Activated CD4-positive, alpha-beta T cell treated with anti-CD3 and anti-CD28 coated beads, Interleukin-2, amount 10 ng/mL, durations not matched to agents 24 days and 14 days (primary cell): ENCODE measurements around the gene ALDH16A1. TPM values are rescaled to one million over a fixed set of nuclear protein-coding genes. Genes with fewer than 3 reads are reported as not detected.
A peak's percentile ranks its signal among the peaks of the same experiment; 100 is the strongest.

Experiments used
- DNase-seq: peaks from one replicate; pipeline ENCODE4 v3.0.0; 2022
- H3K27ac Mint-ChIP-seq: one replicate; pipeline ENCODE4 v1.8.0; 2022; ENCODE audit warnings: mild to moderate bottlenecking, mixed read lengths
- H3K27me3 Mint-ChIP-seq: one replicate; pipeline ENCODE4 v1.8.0; 2022; ENCODE audit warnings: mixed read lengths
- H3K36me3 Mint-ChIP-seq: one replicate; pipeline ENCODE4 v1.8.0; 2022; ENCODE audit warnings: low read depth, mild to moderate bottlenecking, mixed read lengths
- H3K4me1 Mint-ChIP-seq: one replicate; pipeline ENCODE4 v1.8.0; 2021; ENCODE audit warnings: mixed read lengths
- H3K4me3 Mint-ChIP-seq: one replicate; pipeline ENCODE4 v1.8.0; 2022; ENCODE audit warnings: mild to moderate bottlenecking, moderate library complexity, mixed read lengths
- H3K9me3 Mint-ChIP-seq: one replicate; pipeline ENCODE4 v1.8.0; 2021; ENCODE audit warnings: mixed read lengths
- intact Hi-C: fragments of 100-400 bp; cut with micrococcal nuclease; formaldehyde crosslinking; loops from one replicate; pipeline ENCODE4 v1.15.1; 2023
- total RNA-seq: library from RNA; stranded (reverse); gene quantifications from 2 replicates; pipeline ENCODE4 v1.2.3, GENCODE V29; 2022

ALDH16A1 gene
- total RNA-seq, result 27.2 and 28.4 TPM in 2 replicates

GRCh38 chr19:49453013-49453756 lies at the start of gene ALDH16A1:
TSS of gene ALDH16A1 (plus strand) at chr19:49453225. CDS start at chr19:49453332, 107 bp downstream.
- intact Hi-C loops, result loop anchor here (1.0 to 5.0 kb wide), 7 partner anchors 10 to 816 kb away; partner anchors contain the start of genes DBP, FLT3LG, PRMT1 and RPL13A
- peaks cover 39% of the 10 kb centered on the region for H3K4me1 Mint-ChIP-seq
- peak within 1 kb of the TSS; percentile 91 for H3K4me3 Mint-ChIP-seq
- H3K27me3 Mint-ChIP-seq, result no peaks in the 10 kb centered on the region
- peaks cover 36% of the 10 kb centered on the region for H3K36me3 Mint-ChIP-seq
- no peaks in the 10 kb centered on the region for H3K9me3 Mint-ChIP-seq
- peak within 1 kb of the TSS; percentile 100 for H3K27ac Mint-ChIP-seq
- peak; percentile 99 for DNase-seq

- intact Hi-C loops, result no loop called here
- Mint-ChIP-seq H3K36me3 (no peaks in the 10 kb centered on the region), H3K4me3 (no peak overlapping the region), H3K27ac (no peak overlapping the region), H3K27me3 (peaks cover 3% of the 10 kb centered on the region), H3K9me3 (no peaks in the 10 kb centered on the region), H3K4me1 (peaks cover 23% of the 10 kb centered on the region)
- DNase-seq, result no peak
Observed at GRCh38 chr19:49403404-49404187, 49.4 kb upstream of the ALDH16A1 start.

GRCh38 chr19:49407079-49407478 lies 45.9 kb upstream of the ALDH16A1 start:
- Mint-ChIP-seq H3K4me3 (no peak overlapping the region), H3K36me3 (no peaks in the 10 kb centered on the region), H3K27ac (no peak overlapping the region), H3K9me3 (no peaks in the 10 kb centered on the region), H3K4me1 (peaks cover 44% of the 10 kb centered on the region), H3K27me3 (no peaks in the 10 kb centered on the region)
- DNase-seq, result no peak
- intact Hi-C loops, result no loop called here

GRCh38 chr19:49407482-49408015 lies 45.5 kb upstream of the ALDH16A1 start:
- H3K4me3 Mint-ChIP-seq, result no peak overlapping the region

GRCh38 chr19:49408816-49409440 lies 44.1 kb upstream of the ALDH16A1 start:
- peaks cover 47% of the 10 kb centered on the region for H3K4me1 Mint-ChIP-seq
- peak overlapping the region; percentile 85 for H3K27ac Mint-ChIP-seq
- no peaks in the 10 kb centered on the region for H3K9me3 Mint-ChIP-seq
- peak overlapping the region; percentile 54 for H3K4me3 Mint-ChIP-seq
- no peak for DNase-seq
- intact Hi-C loops, result loop anchor here (2.0 kb wide), 1 partner anchor 14 kb away; the partner anchor contains the start of gene PTH2
- no peaks in the 10 kb centered on the region for H3K36me3 Mint-ChIP-seq
- H3K27me3 Mint-ChIP-seq, result no peaks in the 10 kb centered on the region

More at GRCh38 chr19:49407482-49408015, 45.5 kb upstream of the ALDH16A1 start:
- Mint-ChIP-seq H3K27me3 (no peaks in the 10 kb centered on the region), H3K4me1 (peaks cover 47% of the 10 kb centered on the region), H3K27ac (no peak overlapping the region), H3K36me3 (no peaks in the 10 kb centered on the region), H3K9me3 (no peaks in the 10 kb centered on the region)
- intact Hi-C loops, result loop anchor here (2.0 kb wide), 1 partner anchor 15 kb away; the partner anchor contains the start of gene PTH2
- DNase-seq, result no peak

- intact Hi-C loops, result loop anchor here (2.0 kb wide), 1 partner anchor 13 kb away; the partner anchor contains the start of gene PTH2
- H3K36me3 Mint-ChIP-seq, result no peaks in the 10 kb centered on the region
- peak; percentile 83 for DNase-seq
- H3K4me3 Mint-ChIP-seq, result peak overlapping the region; percentile 54
- H3K4me1 Mint-ChIP-seq, result peaks cover 47% of the 10 kb centered on the region
- no peaks in the 10 kb centered on the region for H3K27me3 Mint-ChIP-seq
- H3K27ac Mint-ChIP-seq, result peak overlapping the region; percentile 85
- no peaks in the 10 kb centered on the region for H3K9me3 Mint-ChIP-seq
Observed at GRCh38 chr19:49409441-49410029, 43.5 kb upstream of the ALDH16A1 start.

GRCh38 chr19:49411681-49412326 lies 41.2 kb upstream of the ALDH16A1 start:
- Mint-ChIP-seq H3K27ac (peak overlapping the region; percentile 27), H3K27me3 (peaks cover 6% of the 10 kb centered on the region), H3K4me3 (no peak overlapping the region), H3K4me1 (peaks cover 48% of the 10 kb centered on the region), H3K36me3 (no peaks in the 10 kb centered on the region), H3K9me3 (no peaks in the 10 kb centered on the region)
- intact Hi-C loops, result no loop called here
- no peak for DNase-seq

- no peaks in the 10 kb centered on the region for H3K9me3 Mint-ChIP-seq
- no peak overlapping the region for H3K27ac Mint-ChIP-seq
- peaks cover 33% of the 10 kb centered on the region for H3K4me1 Mint-ChIP-seq
- no peak overlapping the region for H3K4me3 Mint-ChIP-seq
- peaks cover 15% of the 10 kb centered on the region for H3K27me3 Mint-ChIP-seq
- no peak for DNase-seq
- intact Hi-C loops, result no loop called here
- no peaks in the 10 kb centered on the region for H3K36me3 Mint-ChIP-seq
Observed at GRCh38 chr19:49413348-49413747, 39.7 kb upstream of the ALDH16A1 start.

GRCh38 chr19:49414256-49414655 lies 38.8 kb upstream of the ALDH16A1 start:
- H3K9me3 Mint-ChIP-seq, result no peaks in the 10 kb centered on the region
- no peaks in the 10 kb centered on the region for H3K36me3 Mint-ChIP-seq
- no peak overlapping the region for H3K27ac Mint-ChIP-seq
- H3K4me3 Mint-ChIP-seq, result no peak overlapping the region
- DNase-seq, result no peak
- H3K27me3 Mint-ChIP-seq, result peaks cover 22% of the 10 kb centered on the region
- H3K4me1 Mint-ChIP-seq, result peaks cover 24% of the 10 kb centered on the region
- intact Hi-C loops, result no loop called here

GRCh38 chr19:49415102-49415809 lies 37.8 kb upstream of the ALDH16A1 start:
- no peak for DNase-seq
- Mint-ChIP-seq H3K27me3 (peaks cover 31% of the 10 kb centered on the region), H3K9me3 (no peaks in the 10 kb centered on the region), H3K4me3 (no peak overlapping the region), H3K4me1 (peaks cover 17% of the 10 kb centered on the region), H3K36me3 (no peaks in the 10 kb centered on the region), H3K27ac (no peak overlapping the region)
- intact Hi-C loops, result no loop called here

GRCh38 chr19:49415810-49416200 lies 37.2 kb upstream of the ALDH16A1 start:
- intact Hi-C loops, result no loop called here
- H3K9me3 Mint-ChIP-seq, result no peaks in the 10 kb centered on the region
- peaks cover 20% of the 10 kb centered on the region for H3K4me1 Mint-ChIP-seq
- no peak overlapping the region for H3K27ac Mint-ChIP-seq
- H3K27me3 Mint-ChIP-seq, result peaks cover 37% of the 10 kb centered on the region
- DNase-seq, result no peak
- H3K4me3 Mint-ChIP-seq, result no peak overlapping the region
- no peaks in the 10 kb centered on the region for H3K36me3 Mint-ChIP-seq

- Mint-ChIP-seq H3K27ac (no peak overlapping the region), H3K4me3 (no peak overlapping the region), H3K4me1 (peaks cover 22% of the 10 kb centered on the region), H3K9me3 (no peaks in the 10 kb centered on the region), H3K36me3 (no peaks in the 10 kb centered on the region), H3K27me3 (peaks cover 49% of the 10 kb centered on the region)
- no peak for DNase-seq
- intact Hi-C loops, result no loop called here
Observed at GRCh38 chr19:49417088-49417487, 35.9 kb upstream of the ALDH16A1 start.
